Right lobe of liver (tissue), 6 donors: Measurements from ENCODE around the gene PCCA. TPM values are rescaled to one million over a fixed set of nuclear protein-coding genes. Genes with fewer than 3 reads are reported as not detected.
A peak's percentile ranks its signal among the peaks of the same experiment; 100 is the strongest.

Source experiments
- ATAC-seq, 4 donors: fragments of 200-7000 bp; cut with Tn5 transposase; one replicate each; pipeline ENCODE4 v1.9.1; 2020; ENCODE audit warnings: mild to moderate bottlenecking in 4 of 4, moderate library complexity in 4 of 4
- DNase-seq, 3 donors: peaks; one replicate each; pipeline ENCODE4 v3.0.0-alpha.2; 2020
- H3K27ac ChIP-seq, 3 donors: fragments of 200-600 bp; one replicate each; pipeline ENCODE4 v1.8.0; 2022
- H3K27me3 ChIP-seq, 2 donors: fragments of 200-600 bp; one replicate each; pipeline ENCODE4 v1.8.0; 2022
- H3K36me3 ChIP-seq, 4 donors: fragments of 200-600 bp; sonication (generic) in 1 of 4; one replicate each; pipeline versions ENCODE4 v1.5.1 to v1.8.0; 2017 to 2022; ENCODE audit warnings: control low read depth in 1 of 4
- H3K4me1 ChIP-seq, 4 donors: fragments of 200-600 bp; sonication (generic) in 1 of 4; one replicate each; pipeline versions ENCODE4 v1.5.1 to v1.8.0; 2017 to 2022; ENCODE audit warnings: control low read depth in 1 of 4
- H3K4me3 ChIP-seq, 3 donors: fragments of 200-600 bp; one replicate each; pipeline ENCODE4 v1.8.0; 2022
- H3K9me3 ChIP-seq, 4 donors: fragments of 200-600 bp; sonication (generic) in 1 of 4; one replicate each; pipeline versions ENCODE4 v1.5.1 to v1.8.0; 2017 to 2022; ENCODE audit warnings: control low read depth in 1 of 4
- CTCF ChIP-seq, 4 donors: fragments of 200-600 bp in 3 of 4; fragments of 450-650 bp in 1 of 4; IDR thresholded peaks; one replicate each; pipeline versions ENCODE4 v1.5.1 to v1.8.0; 2016 to 2022; ENCODE audit warnings: antibody characterized with exemption in 4 of 4, mild to moderate bottlenecking in 2 of 4
- POLR2A ChIP-seq: fragments of 450-650 bp; IDR thresholded peaks from one replicate; pipeline ENCODE4 v1.6.1; 2017; ENCODE audit warnings: antibody characterized with exemption, mild to moderate bottlenecking
- WGBS: methylation state at CpG from one replicate; pipeline ENCODE4 v1.1.6; 2018; ENCODE audit warnings: low coverage, low lambda C conversion rate; ENCODE audit not compliant: insufficient coverage; ENCODE audit errors: missing lambda C conversion rate; 5-methylcytosine and 5-hydroxymethylcytosine counted together
- intact Hi-C, 2 donors: fragments of 100-400 bp; cut with DNase I; formaldehyde crosslinking; loops; one replicate each; pipeline versions ENCODE4 v1.11.2 to v1.14.1; 2022
- total RNA-seq, 6 experiments: library from RNA; depleted of rRNA in 2 of 6; stranded (reverse); fragments of >200 nt in 2 of 6; fragmentation: NEBNext Ultra II Directional in 3 of 6; extraction: Animal tissue kit (Norgen Biotek cat#: 25700) in 3 of 6; gene quantifications; one replicate each; pipeline versions ENCODE4 v1.1.0 to v1.2.4, GENCODE V29; 2016 to 2023
- donor health status: DM: no; HTN: yes; CAD: no.
- donor health status: DM: no; HTN: no; CAD: no.
- donor health status: DM: no; HTN: no; CAD: no.
- donor health status: DM: no; HTN: yes; CAD: no.
- donor health status: DM: no; HTN: yes; CAD: no.

Gene PCCA
- total RNA-seq, 6 experiments from 2014 or later = 58.2 to 161 (median 85.2) TPM

DNA sequence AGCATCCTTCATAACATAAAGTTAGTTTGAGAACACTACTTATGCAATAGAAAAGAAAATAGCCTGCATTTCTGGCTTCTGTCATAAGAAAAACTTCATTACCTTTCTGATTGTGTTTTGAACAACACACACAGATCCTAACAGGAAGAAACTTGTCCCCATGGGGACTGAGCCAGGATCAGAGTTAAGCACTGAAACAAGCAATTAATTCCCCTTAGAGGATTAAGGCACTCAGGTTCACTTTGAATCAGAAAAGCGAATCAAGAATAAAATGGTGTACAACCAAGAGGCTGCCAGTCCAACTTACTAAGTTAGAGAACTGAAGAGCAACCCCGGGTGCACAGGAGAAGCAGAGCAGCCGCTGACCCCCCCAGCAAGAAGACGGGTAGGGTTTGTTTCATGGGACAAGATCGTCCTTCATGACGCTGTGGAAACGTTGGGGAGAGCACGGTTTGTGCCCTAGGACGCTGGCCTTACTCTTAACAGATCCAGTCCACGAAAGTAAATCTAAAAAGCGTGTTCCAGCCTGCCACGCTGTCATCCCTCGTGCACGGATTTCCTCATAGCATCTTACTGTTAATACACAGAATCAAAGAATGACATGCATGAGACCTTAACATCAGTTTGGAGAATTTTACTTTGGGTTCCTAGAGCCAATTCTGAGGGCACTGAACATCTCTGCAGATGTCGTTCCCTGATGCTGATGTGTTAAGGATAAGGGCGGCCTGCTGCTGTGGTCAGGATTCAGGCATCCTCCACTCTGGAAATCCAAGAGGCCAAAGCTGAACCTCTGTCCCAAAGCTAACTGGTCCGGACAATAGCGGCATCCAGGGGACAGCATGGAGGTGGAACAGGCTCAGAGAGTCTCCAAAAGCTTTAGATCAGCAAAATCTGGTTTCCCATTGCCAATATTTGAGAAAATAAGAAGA lies 453.3 kb downstream of the PCCA start:
- DNase-seq (peak in 1 of 3 donors; percentile 43), ATAC-seq (no peak)
- Histone ChIP-seq H3K4me1 (peaks cover 0 to 28% (median 8%) of the 10 kb centered on the region in 4 donors), H3K27ac (peak overlapping the region in 2 of 3 donors; percentile 12 to 20), H3K4me3 (no peak overlapping the region), H3K36me3 (no peaks in the 10 kb centered on the region), H3K9me3 (no peaks in the 10 kb centered on the region), H3K27me3 (no peaks in the 10 kb centered on the region)
- intact Hi-C loops = no loop called here
- TF ChIP-seq POLR2A (no peak), CTCF (IDR thresholded peaks at IDR 0.05) (no peak)
- WGBS = 91% methylated on average over 13 of the region's 18 CpGs

- no peak for DNase-seq
- peak in 1 of 4 donors; percentile 7 for ATAC-seq
- Histone ChIP-seq H3K36me3 (no peaks in the 10 kb centered on the region), H3K4me3 (no peak overlapping the region), H3K27me3 (no peaks in the 10 kb centered on the region), H3K4me1 (peaks cover 0 to 31% (median 11%) of the 10 kb centered on the region in 4 donors), H3K27ac (peak overlapping the region in 2 of 3 donors; percentile 12 to 20), H3K9me3 (no peaks in the 10 kb centered on the region)
- 42% methylated on average over 8 of the region's 8 CpGs for WGBS
- intact Hi-C loops = no loop called here
- TF ChIP-seq CTCF (IDR thresholded peaks at IDR 0.05) (peak; percentile 33 to 55 (median 48)), POLR2A (no peak)
Measured at GRCh38 chr13:100542826-100543156, 453.9 kb downstream of the PCCA start.

- intact Hi-C loops = no loop called here
- WGBS = 34% methylated on average over 22 of the region's 26 CpGs
- H3K27ac ChIP-seq = peak overlapping the region; percentile 47 to 83 (median 76)
- DNase-seq (peak; percentile 82 to 83 (median 83)), ATAC-seq (peak; percentile 74 to 83 (median 76))
- H3K36me3 ChIP-seq = no peaks in the 10 kb centered on the region
- H3K4me1 ChIP-seq = peaks cover 0 to 35% (median 15%) of the 10 kb centered on the region in 4 donors
- no peaks in the 10 kb centered on the region for H3K27me3 ChIP-seq
- TF ChIP-seq POLR2A (no peak), CTCF (IDR thresholded peaks at IDR 0.05) (no peak)
- peak overlapping the region; percentile 12 to 35 (median 32) for H3K4me3 ChIP-seq
- no peaks in the 10 kb centered on the region for H3K9me3 ChIP-seq
Measured at GRCh38 chr13:100543872-100544602, 455.1 kb downstream of the PCCA start.

DNA sequence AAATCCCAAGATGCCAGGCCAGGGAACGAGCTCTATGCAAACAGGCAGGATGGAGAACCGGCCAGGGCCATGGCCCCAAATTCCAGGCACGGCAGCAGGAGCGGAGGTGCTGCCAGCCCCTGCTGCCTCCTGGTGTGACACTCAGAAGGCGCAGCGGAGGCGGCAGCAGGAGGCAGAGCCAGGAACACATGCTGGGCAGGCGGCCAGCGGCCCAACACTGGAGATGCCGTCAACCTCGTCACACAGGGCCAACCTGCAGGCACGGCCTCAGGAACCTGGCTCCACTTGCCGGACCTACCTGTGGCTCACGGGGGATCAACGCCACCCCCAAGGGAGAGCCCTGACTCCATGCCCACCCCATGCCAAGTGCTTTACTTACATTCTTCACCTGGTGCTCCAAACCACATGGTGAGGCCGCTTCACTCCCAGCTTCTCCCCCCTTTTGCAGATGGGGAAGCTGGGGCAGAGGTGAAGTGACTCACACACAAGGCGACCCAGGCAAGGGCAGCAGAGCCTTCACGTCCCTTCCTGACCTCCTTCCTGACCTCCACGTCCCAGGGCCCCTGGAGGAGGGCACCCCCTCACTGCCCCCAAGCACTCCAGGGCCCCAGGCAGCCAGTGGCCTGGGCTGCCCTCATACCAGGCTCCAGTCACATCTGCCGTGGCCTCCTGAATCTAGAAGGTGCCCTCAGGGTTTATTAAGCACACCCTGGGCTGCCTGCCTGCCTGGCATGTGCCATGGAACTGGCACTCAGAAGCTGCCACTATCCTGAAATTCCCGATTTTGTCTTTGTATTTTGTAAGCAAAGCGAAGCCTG lies 456.2 kb downstream of the PCCA start:
- Histone ChIP-seq H3K36me3 (no peaks in the 10 kb centered on the region), H3K4me1 (peaks cover 0 to 35% (median 15%) of the 10 kb centered on the region in 4 donors), H3K27ac (peak overlapping the region; percentile 47 to 83 (median 76)), H3K4me3 (peak overlapping the region in 2 of 3 donors; percentile 32 to 35), H3K27me3 (no peaks in the 10 kb centered on the region), H3K9me3 (no peaks in the 10 kb centered on the region)
- WGBS = 41% methylated on average over 3 of the region's 22 CpGs
- intact Hi-C loops = no loop called here
- TF ChIP-seq CTCF (IDR thresholded peaks at IDR 0.05) (peak in 1 of 4 donors; percentile 14), POLR2A (peak; percentile 64)
- DNase-seq (peak; percentile 89 to 96 (median 95)), ATAC-seq (peak; percentile 85 to 90 (median 88))
